HepG2 (cell line): ENCODE measurements around the gene CENPO. TPM values are rescaled to one million over a fixed set of nuclear protein-coding genes. Genes with fewer than 3 reads are reported as not detected.

Experiments used
- BRCA1 ChIP-seq: sonication (generic); formaldehyde crosslinking; IDR thresholded peaks from 2 replicates; pipeline ENCODE4 v1.4.0; 2020; ENCODE audit warnings: missing genetic modification reagents
- LCORL ChIP-seq, 2 experiments: fragments of 450-650 bp in 1 of 2; sonication (generic) in 1 of 2; formaldehyde crosslinking in 1 of 2; IDR thresholded peaks; 2 replicates each; pipeline versions ENCODE4 v1.5.0 to v1.6.1; 2017 to 2020; ENCODE audit warnings: antibody characterized with exemption in 1 of 2, missing genetic modification reagents in 1 of 2
- MTF1 ChIP-seq: sonication (generic); formaldehyde crosslinking; IDR thresholded peaks from 2 replicates; pipeline ENCODE4 v1.5.0; 2020; ENCODE audit warnings: missing genetic modification reagents
- NFKB2 ChIP-seq: sonication (generic); formaldehyde crosslinking; IDR thresholded peaks from 2 replicates; pipeline ENCODE4 v1.4.0; 2020; ENCODE audit warnings: missing genetic modification reagents, borderline replicate concordance
- NONO ChIP-seq, 2 experiments: fragments of 450-650 bp in 1 of 2; sonication (generic) in 1 of 2; formaldehyde crosslinking in 1 of 2; IDR thresholded peaks in 1 of 2; conservative IDR thresholded peaks in 1 of 2; 2 replicates each; pipeline versions ENCODE4 v1.6.1 to v1.8.0; 2017 to 2022; ENCODE audit warnings: mild to moderate bottlenecking in 1 of 2, missing genetic modification reagents in 1 of 2, moderate library complexity in 1 of 2
- PPARG ChIP-seq: conservative IDR thresholded peaks from 2 replicates; pipeline ENCODE4 v1.6.1; 2016; ENCODE audit warnings: missing biosample characterization, missing genetic modification reagents
- SALL1 ChIP-seq: sonication (generic); formaldehyde crosslinking; IDR thresholded peaks from 2 replicates; pipeline ENCODE4 v1.8.0; 2022; ENCODE audit warnings: mild to moderate bottlenecking, missing genetic modification reagents
- SKI ChIP-seq: fragments of 450-650 bp; IDR thresholded peaks from one replicate; pipeline ENCODE4 v1.6.1; 2018; ENCODE audit warnings: mild to moderate bottlenecking; ENCODE audit not compliant: partially characterized antibody
- SOX13 ChIP-seq, 3 experiments: fragments of 450-650 bp in 1 of 3; sonication (generic) in 1 of 3; formaldehyde crosslinking in 1 of 3; IDR thresholded peaks in 2 of 3; conservative IDR thresholded peaks in 1 of 3; 2 replicates each; pipeline versions ENCODE4 v1.5.0 to v1.6.1; 2016 to 2020; ENCODE audit warnings: antibody characterized with exemption in 1 of 3, mild to moderate bottlenecking in 1 of 3, missing compliant biosample characterization in 1 of 3, missing genetic modification reagents in 1 of 3, moderate library complexity in 1 of 3
- ZFY ChIP-seq: sonication (generic); formaldehyde crosslinking; IDR thresholded peaks from 2 replicates; pipeline ENCODE4 v1.4.0; 2020; ENCODE audit warnings: missing genetic modification reagents
- ZNF468 ChIP-seq: sonication (generic); formaldehyde crosslinking; IDR thresholded peaks from 2 replicates; pipeline ENCODE4 v1.8.0; 2022; ENCODE audit warnings: mild to moderate bottlenecking, moderate library complexity, missing genetic modification reagents
- ZNF564 ChIP-seq: sonication (generic); formaldehyde crosslinking; IDR thresholded peaks from 2 replicates; pipeline ENCODE4 v1.8.1; 2023; ENCODE audit warnings: mild to moderate bottlenecking, missing genetic modification reagents
- polyA plus RNA-seq, 8 experiments: library from polyadenylated mRNA; depleted of rRNA in 3 of 8; stranded (reverse) in 7 of 8; unstranded in 1 of 8; fragments of >200 nt; fragmentation: Illumina TruSeq in 4 of 8; extraction: Trizol in 4 of 8; gene quantifications; 2 replicates each; pipeline versions ENCODE4 v1.2.1 to v1.2.3, GENCODE V29; 2011 to 2016; ENCODE audit warnings: low read depth in 4 of 8, missing spikeins in 1 of 8, mixed read lengths in 1 of 8; ENCODE audit not compliant: insufficient read depth in 1 of 8
- total RNA-seq, 5 experiments: library from RNA; depleted of rRNA; stranded (reverse); fragments of >200 nt; fragmentation: Illumina TruSeq; extraction: Trizol; gene quantifications; 2 replicates each; pipeline ENCODE4 v1.2.3, GENCODE V29; 2016; ENCODE audit warnings: low read depth in 1 of 5
- TF ChIP-seq, protein P1 (sequence below): sonication (generic); formaldehyde crosslinking; IDR thresholded peaks from 2 replicates; pipeline ENCODE4 v1.8.0; 2022; ENCODE audit warnings: missing genetic modification reagents, mild to moderate bottlenecking, borderline replicate concordance
- TF ChIP-seq, protein P2 (sequence below): sonication (generic); formaldehyde crosslinking; IDR thresholded peaks from 2 replicates; pipeline ENCODE4 v1.8.0; 2022; ENCODE audit warnings: mild to moderate bottlenecking, missing genetic modification reagents
- TF ChIP-seq, protein P3 (sequence below): IDR thresholded peaks from 2 replicates; pipeline ENCODE4 v1.6.1; 2016; ENCODE audit warnings: low read depth, borderline replicate concordance
- TF ChIP-seq, protein P4 (sequence below): sonication (generic); formaldehyde crosslinking; IDR thresholded peaks from 2 replicates; pipeline ENCODE4 v1.8.0; 2023; ENCODE audit warnings: mild to moderate bottlenecking, missing genetic modification reagents
- TF ChIP-seq, protein P5 (sequence below): sonication (generic); formaldehyde crosslinking; IDR thresholded peaks from 2 replicates; pipeline ENCODE4 v1.4.0; 2020; ENCODE audit warnings: missing genetic modification reagents
- TF ChIP-seq, protein P6 (sequence below): sonication (generic); formaldehyde crosslinking; IDR thresholded peaks from 2 replicates; pipeline ENCODE4 v1.5.1; 2020; ENCODE audit warnings: mild to moderate bottlenecking, moderate library complexity, missing genetic modification reagents

CENPO gene
- total and polyA plus RNA-seq, 2 of the 13 experiments (the other 11 are each of a cell fraction or from before 2014, with no cell fraction given): 19.7 to 35.5 TPM

DNA sequence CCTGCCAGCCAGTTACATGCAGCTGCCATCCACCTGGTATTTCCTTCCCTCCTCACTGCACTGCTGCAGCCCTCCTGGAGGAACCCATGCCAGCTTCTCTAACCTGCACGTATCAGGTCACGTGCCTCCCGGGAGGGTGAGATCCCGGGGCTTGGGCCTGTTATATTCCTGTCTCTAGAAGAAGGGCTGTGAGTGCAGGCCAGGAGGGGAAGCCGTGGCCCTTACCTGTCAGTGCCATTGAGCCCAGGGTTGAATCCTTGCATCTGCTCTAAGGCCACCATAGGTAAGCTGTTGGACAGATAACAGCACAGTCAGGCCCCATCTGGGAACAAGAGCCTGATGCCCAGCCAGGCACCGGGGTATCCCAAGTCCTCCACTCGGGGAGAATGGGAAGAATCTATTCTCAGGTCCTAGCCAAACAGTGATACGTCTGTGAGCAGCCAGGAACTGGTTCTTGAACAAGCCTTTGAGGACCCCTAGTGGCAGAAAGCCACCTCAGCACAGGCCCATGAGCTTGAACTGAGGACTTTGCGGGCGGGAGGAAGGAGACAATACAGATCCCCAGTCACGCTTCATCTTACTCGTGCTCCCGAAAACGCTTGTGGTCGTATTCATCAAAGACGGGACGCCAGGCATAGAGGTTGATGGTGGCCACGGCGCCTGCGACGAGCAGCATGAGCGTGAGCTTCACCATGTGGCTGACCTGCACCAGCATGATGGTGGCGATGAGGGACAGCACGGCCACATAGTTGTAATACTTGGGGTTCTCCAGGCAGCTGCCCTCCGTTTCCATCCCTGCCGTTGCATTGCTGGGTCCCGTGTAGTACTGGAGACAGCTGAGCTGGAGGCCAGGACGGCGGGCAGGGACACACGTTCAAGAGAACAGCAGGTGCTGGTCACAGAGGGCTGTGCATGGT lies 34.4 kb downstream of the CENPO start (continued):
- TF ChIP-seq, protein P1, sequence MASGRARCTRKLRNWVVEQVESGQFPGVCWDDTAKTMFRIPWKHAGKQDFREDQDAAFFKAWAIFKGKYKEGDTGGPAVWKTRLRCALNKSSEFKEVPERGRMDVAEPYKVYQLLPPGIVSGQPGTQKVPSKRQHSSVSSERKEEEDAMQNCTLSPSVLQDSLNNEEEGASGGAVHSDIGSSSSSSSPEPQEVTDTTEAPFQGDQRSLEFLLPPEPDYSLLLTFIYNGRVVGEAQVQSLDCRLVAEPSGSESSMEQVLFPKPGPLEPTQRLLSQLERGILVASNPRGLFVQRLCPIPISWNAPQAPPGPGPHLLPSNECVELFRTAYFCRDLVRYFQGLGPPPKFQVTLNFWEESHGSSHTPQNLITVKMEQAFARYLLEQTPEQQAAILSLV (CRISPR knock-in tag): no peak
- TF ChIP-seq SKI (no peak), LCORL (IDR thresholded peaks at IDR 0.05) (no peak), LCORL (CRISPR knock-in tag; IDR thresholded peaks at IDR 0.05) (no peak), SALL1 (CRISPR knock-in tag) (peak; percentile 70; the same call in 1 of the 2 replicates), SOX13 (IDR thresholded peaks at IDR 0.05) (no peak), SOX13 (CRISPR knock-in tag; conservative IDR thresholded peaks at IDR 0.05 in 1 of 2, IDR thresholded peaks at IDR 0.05 in 1 of 2) (peak in 1 of 2 experiments; percentile 22; a peak in 1 of 4 replicates), MTF1 (CRISPR knock-in tag) (no peak), ZFY (CRISPR knock-in tag) (peak; percentile 30; the same call in 1 of the 2 replicates), BRCA1 (0 out of 2 replicates have a peak, but pooled peaks have one; percentile 51), ZNF468 (CRISPR knock-in tag) (no peak), PPARG (CRISPR knock-in tag) (peak; percentile 39; the same call in 1 of the 2 replicates), ZNF564 (CRISPR knock-in tag) (no peak), NONO (IDR thresholded peaks at IDR 0.05) (no peak), NONO (CRISPR knock-in tag; conservative IDR thresholded peaks at IDR 0.05) (peak; percentile 73), NFKB2 (CRISPR knock-in tag) (peak; percentile 66; the same call in 1 of the 2 replicates)
- TF ChIP-seq, protein P2, sequence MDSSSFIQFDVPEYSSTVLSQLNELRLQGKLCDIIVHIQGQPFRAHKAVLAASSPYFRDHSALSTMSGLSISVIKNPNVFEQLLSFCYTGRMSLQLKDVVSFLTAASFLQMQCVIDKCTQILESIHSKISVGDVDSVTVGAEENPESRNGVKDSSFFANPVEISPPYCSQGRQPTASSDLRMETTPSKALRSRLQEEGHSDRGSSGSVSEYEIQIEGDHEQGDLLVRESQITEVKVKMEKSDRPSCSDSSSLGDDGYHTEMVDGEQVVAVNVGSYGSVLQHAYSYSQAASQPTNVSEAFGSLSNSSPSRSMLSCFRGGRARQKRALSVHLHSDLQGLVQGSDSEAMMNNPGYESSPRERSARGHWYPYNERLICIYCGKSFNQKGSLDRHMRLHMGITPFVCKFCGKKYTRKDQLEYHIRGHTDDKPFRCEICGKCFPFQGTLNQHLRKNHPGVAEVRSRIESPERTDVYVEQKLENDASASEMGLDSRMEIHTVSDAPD (CRISPR knock-in tag): no peak
- TF ChIP-seq, protein P3, sequence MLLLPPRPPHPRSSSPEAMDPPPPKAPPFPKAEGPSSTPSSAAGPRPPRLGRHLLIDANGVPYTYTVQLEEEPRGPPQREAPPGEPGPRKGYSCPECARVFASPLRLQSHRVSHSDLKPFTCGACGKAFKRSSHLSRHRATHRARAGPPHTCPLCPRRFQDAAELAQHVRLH (CRISPR knock-in tag): 0 out of 2 replicates have a peak, but pooled peaks have one; percentile 68
- TF ChIP-seq, protein P4, sequence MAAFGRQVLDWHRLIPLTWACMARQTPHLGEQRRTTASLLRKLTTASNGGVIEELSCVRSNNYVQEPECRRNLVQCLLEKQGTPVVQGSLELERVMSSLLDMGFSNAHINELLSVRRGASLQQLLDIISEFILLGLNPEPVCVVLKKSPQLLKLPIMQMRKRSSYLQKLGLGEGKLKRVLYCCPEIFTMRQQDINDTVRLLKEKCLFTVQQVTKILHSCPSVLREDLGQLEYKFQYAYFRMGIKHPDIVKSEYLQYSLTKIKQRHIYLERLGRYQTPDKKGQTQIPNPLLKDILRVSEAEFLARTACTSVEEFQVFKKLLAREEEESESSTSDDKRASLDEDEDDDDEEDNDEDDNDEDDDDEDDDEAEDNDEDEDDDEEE (CRISPR knock-in tag): peak; percentile 43; the same call in 1 of the 2 replicates
- TF ChIP-seq, protein P5, sequence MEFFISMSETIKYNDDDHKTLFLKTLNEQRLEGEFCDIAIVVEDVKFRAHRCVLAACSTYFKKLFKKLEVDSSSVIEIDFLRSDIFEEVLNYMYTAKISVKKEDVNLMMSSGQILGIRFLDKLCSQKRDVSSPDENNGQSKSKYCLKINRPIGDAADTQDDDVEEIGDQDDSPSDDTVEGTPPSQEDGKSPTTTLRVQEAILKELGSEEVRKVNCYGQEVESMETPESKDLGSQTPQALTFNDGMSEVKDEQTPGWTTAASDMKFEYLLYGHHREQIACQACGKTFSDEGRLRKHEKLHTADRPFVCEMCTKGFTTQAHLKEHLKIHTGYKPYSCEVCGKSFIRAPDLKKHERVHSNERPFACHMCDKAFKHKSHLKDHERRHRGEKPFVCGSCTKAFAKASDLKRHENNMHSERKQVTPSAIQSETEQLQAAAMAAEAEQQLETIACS: 0 out of 2 replicates have a peak, but pooled peaks have one; percentile 27
- TF ChIP-seq, protein P6, sequence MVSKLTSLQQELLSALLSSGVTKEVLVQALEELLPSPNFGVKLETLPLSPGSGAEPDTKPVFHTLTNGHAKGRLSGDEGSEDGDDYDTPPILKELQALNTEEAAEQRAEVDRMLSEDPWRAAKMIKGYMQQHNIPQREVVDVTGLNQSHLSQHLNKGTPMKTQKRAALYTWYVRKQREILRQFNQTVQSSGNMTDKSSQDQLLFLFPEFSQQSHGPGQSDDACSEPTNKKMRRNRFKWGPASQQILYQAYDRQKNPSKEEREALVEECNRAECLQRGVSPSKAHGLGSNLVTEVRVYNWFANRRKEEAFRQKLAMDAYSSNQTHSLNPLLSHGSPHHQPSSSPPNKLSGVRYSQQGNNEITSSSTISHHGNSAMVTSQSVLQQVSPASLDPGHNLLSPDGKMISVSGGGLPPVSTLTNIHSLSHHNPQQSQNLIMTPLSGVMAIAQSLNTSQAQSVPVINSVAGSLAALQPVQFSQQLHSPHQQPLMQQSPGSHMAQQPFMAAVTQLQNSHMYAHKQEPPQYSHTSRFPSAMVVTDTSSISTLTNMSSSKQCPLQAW (CRISPR knock-in tag): peak; percentile 49; the same call in 1 of the 2 replicates
